GM19025 (cell line): Measurements from ENCODE around the gene CD52.

Experiments
- ATAC-seq: cut with Tn5 transposase; IDR thresholded peaks from one replicate; pipeline ENCODE4 v1.9.1; 2021; ENCODE audit warnings: mild to moderate bottlenecking, low read depth, moderate library complexity; ENCODE audit not compliant: unreplicated experiment

The CD52 gene

GRCh38 chr1:26352338-26352679 is 34.6 kb downstream of the CD52 start:
- ATAC-seq, result no peak

- ATAC-seq, result no peak
Observed at GRCh38 chr1:26353210-26353859, 35.6 kb downstream of the CD52 start.

DNA sequence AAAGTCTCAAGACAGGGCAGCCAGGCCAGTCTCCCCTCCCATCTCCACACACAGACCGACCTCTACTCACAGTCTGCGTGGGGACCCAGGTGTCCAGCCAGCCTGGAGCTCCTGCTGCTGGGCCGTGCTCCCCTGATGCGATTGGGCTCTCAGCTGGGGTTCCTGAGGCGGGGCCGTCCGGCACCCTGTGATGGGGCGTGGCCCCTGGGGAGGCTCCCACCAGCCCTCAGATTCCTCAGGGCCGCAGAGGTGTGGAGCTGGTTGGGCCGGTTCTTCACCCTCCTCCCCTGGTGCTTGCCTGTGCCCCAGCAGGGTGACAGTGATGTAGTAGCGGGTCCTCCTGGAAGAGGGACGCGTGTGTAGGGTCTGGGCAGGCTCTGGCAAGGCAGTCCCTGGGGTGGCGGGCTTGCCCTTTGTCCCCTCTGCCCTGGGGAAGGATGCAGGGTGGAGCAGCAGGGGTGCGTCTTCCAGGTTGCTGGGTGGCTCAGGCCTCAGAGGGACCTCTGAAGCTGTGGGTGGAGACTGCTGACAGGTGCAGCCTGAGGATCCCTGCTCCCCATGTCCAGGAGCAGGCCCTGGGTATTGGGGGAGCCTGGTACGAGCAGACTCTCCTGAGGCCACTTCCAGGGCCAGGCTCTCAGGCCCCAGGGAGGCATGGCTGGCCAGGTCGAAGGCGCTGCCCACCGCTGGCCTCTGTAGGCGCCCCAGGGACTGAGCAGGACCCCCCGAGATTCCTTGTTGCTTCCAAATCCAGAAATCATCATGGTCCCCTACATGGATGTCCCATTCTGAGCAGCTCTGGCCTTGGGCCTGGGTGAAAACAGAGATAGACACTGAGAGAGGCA is 36.4 kb downstream of the CD52 start, which contains the start of gene CRYBG2:
CRYBG2 (minus strand) TSS at position 155 of the 845 bp plus-strand sequence. CDS start 7,473 bp downstream, outside the sequence.
- no peak for ATAC-seq

GRCh38 chr1:26354972-26355371 is 37.2 kb downstream of the CD52 start:
- no peak for ATAC-seq

GRCh38 chr1:26356106-26356505 is 38.3 kb downstream of the CD52 start:
- ATAC-seq, result no peak

DNA sequence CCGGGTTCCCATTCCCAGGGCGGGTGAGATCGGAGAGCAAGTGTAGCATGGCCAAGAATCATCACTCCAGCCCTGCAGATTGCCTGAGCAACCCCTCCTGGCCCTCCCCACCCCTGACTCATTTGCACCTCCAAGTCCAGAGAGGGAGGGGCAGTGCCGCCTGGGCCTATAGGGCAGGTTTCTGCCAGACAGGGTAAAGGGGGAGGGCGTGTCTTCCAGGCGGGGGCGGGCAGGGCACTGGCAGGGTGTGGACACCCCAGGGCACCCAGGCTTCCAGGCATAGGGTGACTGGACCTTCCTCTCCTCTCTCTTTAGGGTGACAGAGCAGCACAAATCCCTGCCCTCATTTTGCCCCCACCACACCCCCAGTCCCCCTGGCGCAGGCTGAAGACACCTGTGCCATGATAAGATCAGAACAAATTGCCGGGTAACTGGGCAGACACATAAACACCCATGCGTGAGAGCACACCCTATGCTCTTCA is 39.4 kb downstream of the CD52 start:
- ATAC-seq, result no peak

DNA sequence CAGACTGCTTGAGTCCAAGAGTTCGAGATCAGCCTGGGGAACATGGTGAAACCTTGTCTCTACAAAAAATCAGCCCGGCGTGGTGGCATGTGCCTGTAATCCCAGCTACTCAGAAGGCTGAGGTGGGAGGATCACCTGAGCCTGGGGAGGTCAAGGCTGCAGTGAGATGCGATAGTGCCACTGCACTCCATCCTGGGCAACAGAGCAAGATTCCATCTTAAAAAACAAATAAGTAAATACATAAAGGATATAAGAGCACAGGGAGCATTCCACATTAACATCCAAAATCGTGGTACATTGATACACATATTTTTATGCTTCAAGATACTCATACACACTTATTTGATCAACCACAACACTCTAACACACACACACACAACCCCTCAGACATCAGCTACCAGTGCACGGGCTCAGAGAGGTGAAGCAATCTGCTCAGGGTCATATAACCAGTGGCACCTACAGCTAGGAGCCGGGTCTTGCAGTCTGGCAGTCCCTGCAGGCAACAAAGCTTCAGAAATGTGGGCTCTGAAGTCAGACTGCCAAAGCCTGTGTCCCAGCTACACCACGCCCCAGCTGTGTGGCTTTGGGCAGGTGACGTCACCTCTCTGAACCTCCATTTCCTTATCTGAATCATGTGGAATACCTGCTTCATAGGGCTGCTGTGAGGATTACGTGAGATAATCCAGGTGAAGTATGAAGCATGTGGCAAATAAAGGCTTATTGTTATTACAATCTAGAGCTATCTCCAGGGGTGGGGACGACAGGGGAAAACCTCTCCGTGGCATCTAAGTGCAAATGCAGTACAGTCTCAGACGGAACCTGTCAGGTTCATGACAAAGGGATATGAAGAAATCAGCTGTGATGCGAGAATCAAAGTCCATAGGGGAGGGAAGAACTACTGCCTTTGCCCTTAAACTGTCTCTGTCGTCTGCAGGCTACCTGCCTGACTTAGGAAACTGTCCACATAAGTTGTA is 40.9 kb downstream of the CD52 start:
- no peak for ATAC-seq

DNA sequence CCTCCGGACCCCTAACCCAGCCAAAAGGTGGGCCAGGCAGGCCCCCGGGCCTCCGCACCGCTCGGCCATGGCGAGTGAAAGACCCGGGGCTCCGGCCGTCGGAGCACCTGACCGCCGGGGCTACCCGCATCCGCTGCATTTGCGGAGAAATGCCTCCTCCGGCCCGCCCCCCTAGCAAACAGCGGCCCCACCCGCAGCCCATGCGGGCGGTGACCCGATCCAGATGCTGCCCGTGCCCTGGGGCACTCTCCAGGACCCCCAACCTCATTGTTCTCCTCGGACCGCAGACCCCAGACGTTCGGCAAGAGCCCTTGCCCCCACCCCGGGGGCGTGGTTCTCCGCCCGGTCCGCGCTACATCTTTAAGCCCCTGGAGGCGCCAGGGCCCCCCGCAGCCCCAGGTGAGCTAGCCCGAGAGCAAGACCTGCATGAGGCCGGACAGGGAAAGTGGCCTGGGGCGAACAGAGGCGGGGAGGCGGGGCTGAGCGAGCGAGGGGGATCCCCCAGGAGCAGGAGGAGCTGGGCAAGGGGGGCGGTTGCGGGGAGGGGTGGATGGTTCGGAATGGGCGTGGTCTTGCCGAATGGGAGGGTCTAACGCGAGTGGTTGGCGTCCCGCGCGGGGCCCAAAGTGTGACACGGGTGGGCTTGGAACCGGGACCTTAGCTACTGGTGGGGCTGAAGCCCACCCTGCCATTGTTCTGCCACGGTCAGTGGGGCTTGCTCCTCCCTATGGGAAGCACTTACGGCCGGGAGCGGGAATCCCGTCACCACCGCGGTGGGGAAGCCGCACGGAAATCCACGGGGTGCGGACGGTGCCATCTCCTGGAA is 42.4 kb downstream of the CD52 start:
- no peak for ATAC-seq

- ATAC-seq, result no peak
Observed at GRCh38 chr1:26360807-26361604, 43.2 kb downstream of the CD52 start.

DNA sequence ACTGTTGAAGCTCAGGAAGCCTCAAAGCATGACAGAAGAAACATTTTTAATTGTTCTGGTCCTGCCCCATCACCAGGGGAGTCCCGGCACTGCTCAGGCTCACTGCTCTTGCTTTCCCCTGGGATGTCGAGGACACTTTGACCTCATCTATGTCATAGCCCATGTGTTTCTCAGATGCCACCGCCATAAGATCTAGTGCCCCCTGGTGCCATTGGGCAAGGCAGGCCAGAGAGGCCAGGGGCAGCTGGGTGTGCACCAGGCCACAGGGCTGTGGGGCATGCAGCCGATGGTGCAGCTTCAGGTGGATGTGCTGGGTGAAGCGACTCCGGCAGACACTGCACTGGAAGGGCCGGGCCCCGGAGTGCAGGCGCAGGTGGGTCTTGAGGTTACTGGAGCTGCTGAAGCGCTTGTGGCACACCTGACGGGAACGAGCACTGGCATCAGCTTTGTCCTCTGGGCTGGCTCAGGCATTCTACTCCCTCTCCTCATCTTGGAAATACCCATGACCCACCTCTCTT is 43.9 kb downstream of the CD52 start:
- no peak for ATAC-seq

DNA sequence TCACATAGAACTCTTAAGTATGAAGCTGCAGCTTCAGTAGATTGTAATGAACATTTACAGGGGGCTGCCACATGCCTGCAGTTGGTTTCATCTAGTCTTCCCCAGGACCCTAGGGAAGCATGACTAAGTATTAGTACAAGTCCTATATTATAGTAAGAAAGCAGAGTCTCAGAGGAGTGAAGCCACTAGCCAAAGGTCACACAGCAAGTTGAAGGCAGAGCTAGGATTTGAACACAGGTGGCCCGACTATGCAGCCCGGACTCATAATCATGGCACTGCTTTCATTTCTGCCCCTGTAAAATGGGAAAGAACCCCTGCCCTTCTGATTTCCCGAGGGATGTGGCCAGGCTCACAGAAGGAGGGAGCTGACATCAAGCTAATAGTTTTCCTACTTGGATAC is 44.6 kb downstream of the CD52 start:
- ATAC-seq, result no peak

DNA sequence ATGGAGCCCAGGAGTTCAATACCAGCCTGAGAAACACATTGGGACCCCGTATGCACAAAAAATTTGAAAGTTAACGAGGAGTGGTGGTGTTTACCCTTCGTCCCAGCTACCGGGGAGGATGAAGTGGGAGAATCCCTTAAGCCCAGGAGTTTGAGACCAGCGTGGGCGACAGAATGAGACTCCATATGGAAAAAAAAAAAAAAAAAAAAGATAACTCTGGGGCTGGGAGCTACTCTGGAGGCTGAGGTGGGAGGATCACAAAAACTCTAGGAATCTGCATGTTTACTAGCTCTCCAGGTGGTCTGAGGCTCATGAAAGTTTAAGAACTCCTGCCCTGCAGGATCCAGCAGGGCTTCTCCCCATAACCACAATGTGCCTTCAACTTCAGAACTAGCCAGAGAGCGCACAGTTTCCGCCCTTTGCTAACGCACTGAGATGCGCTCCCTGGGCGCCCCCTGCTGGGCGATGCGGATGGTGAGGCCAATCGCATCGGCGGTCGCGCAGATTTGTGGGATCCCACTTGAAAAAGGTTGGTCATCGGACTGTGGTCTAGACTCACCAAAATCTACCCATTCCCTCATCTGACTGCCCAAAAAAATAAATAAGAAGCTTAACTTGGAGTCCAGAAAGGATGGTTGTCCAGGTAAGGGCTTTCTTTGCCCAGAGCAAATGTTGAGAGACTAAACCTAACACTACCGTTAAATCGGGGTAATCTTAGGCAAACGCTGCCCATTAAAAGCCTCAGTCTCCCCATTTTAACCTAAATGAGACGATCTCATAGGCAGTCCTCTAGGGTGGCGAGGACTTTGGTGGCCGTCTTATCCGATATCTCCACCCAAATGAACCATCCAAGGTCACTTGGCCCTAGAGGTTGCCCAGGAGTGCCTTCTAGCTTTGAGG is 46.0 kb downstream of the CD52 start:
- ATAC-seq, result no peak

- no peak for ATAC-seq
Observed at GRCh38 chr1:26364956-26365355, 47.2 kb downstream of the CD52 start.

- no peak for ATAC-seq
Observed at GRCh38 chr1:26367441-26367840, 49.7 kb downstream of the CD52 start.

DNA sequence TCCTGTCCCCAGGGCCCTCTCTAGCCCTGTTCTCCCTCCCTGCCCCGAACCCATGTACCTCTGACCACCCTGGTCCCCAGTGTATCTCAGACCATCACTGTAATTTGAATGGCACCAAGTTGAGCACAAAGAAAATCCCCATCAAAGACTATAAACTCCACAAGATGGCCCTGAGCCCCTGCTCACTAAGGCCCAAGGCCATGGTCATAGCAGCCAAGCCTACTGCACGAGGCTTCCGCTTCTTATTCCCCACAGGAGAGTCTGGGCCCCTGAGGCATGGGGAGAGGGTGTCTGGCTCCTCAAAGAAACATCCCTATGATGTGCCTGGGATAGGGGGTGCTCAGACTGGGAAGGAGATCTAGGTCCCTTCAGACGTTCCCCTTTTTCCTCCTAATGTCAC is 50.2 kb downstream of the CD52 start:
- no peak for ATAC-seq

GRCh38 chr1:26368486-26368885 is 50.7 kb downstream of the CD52 start:
- no peak for ATAC-seq
